Panc1 (cell line): ENCODE measurements around the gene ZNF511. TPM values are rescaled to one million over a fixed set of nuclear protein-coding genes. Genes with fewer than 3 reads are reported as not detected.

Experiments used
- ATAC-seq: fragments of 200-7000 bp; cut with Tn5 transposase; 2 replicates; pipeline ENCODE4 v1.9.1; 2020; ENCODE audit warnings: mild to moderate bottlenecking, moderate library complexity
- BruUV-seq: library from RNA; stranded (reverse); fragments of 400-500 nt; replicated peaks from 2 replicates; lab custom pipeline; 2021; lab: Mats Ljungman, UMichigan
- CTCF ChIA-PET: fragments of 300-600 bp; sonication (Branson Sonifier 250); formaldehyde crosslinking; loops from one replicate; lab custom pipeline; 2022; ENCODE audit warnings: antibody characterized with exemption; lab: Charles Lee
- POLR2A ChIA-PET: fragments of 300-600 bp; sonication (Branson Sonifier 250); formaldehyde crosslinking; loops from one replicate; lab custom pipeline; 2022; ENCODE audit warnings: antibody characterized with exemption; lab: Charles Lee
- DNase-seq: peaks from one replicate; pipeline ENCODE4 v3.0.0-alpha.2; 2010; ENCODE audit warnings: low read depth, low spot score
- H3K27ac ChIP-seq: 2 replicates; pipeline ENCODE4 v1.5.1; 2011; ENCODE audit warnings: mild to moderate bottlenecking, low read length, inconsistent platforms
- H3K27me3 ChIP-seq: fragments of 200-500 bp; sonication (Bioruptor generic); 2 replicates; pipeline ENCODE4 v1.6.0; 2014; ENCODE audit warnings: low read length, inconsistent platforms; ENCODE audit not compliant: control insufficient read depth, insufficient read depth
- H3K36me3 ChIP-seq: fragments of 200-500 bp; sonication (Bioruptor generic); 2 replicates; pipeline ENCODE4 v1.5.1; 2014; ENCODE audit warnings: inconsistent platforms, mild to moderate bottlenecking, low read length, moderate library complexity; ENCODE audit not compliant: control insufficient read depth, insufficient read depth
- H3K4me1 ChIP-seq: 2 replicates; pipeline ENCODE4 v1.5.1; 2011; ENCODE audit warnings: inconsistent platforms, mild to moderate bottlenecking, low read length, moderate library complexity; ENCODE audit not compliant: control insufficient read depth, insufficient read depth
- H3K4me3 ChIP-seq, 2 experiments: 2 replicates each; pipeline ENCODE4 v1.5.1; 2011 to 2012; ENCODE audit warnings: low read depth in 2 of 2, low read length in 2 of 2, mild to moderate bottlenecking in 2 of 2, inconsistent platforms in 1 of 2, moderate library complexity in 1 of 2
- H3K9me3 ChIP-seq: fragments of 200-500 bp; sonication (Bioruptor generic); 2 replicates; pipeline ENCODE4 v1.5.1; 2014; ENCODE audit warnings: low read depth, mild to moderate bottlenecking, inconsistent platforms, low read length, moderate library complexity; ENCODE audit not compliant: control insufficient read depth, insufficient read depth
- CTCF ChIP-seq: fragments of 450-650 bp; IDR thresholded peaks from 2 replicates; pipeline ENCODE4 v1.5.1; 2017; ENCODE audit warnings: mild to moderate bottlenecking
- POLR2AphosphoS5 ChIP-seq: IDR thresholded peaks from 2 replicates; pipeline ENCODE4 v1.6.1; 2012; ENCODE audit warnings: mild to moderate bottlenecking, low read depth, low read length, moderate library complexity
- REST ChIP-seq, 2 experiments: IDR thresholded peaks; 2 replicates each; pipeline ENCODE4 v1.6.1; 2011 to 2012; ENCODE audit warnings: low read depth in 2 of 2, control low read depth in 1 of 2, low read length in 1 of 2, mild to moderate bottlenecking in 1 of 2, moderate library complexity in 1 of 2; ENCODE audit not compliant: insufficient read depth in 1 of 2
- SIN3A ChIP-seq: IDR thresholded peaks from 2 replicates; pipeline ENCODE4 v1.6.1; 2012; ENCODE audit warnings: low read depth, mild to moderate bottlenecking, low read length, moderate library complexity, borderline replicate concordance; ENCODE audit not compliant: insufficient read depth
- TCF7L2 ChIP-seq: IDR thresholded peaks from 2 replicates; pipeline ENCODE4 v1.6.1; 2011; ENCODE audit warnings: mild to moderate bottlenecking, low read depth, low read length, inconsistent platforms
- in situ Hi-C: cut with HindIII; loops from 2 replicates; pipeline ENCODE4 v1.10.0; 2016; ENCODE audit warnings: low sequenced_read_pairs, low pct_unique_long_range_greater_than_20kb
- intact Hi-C: fragments of 100-400 bp; cut with micrococcal nuclease; formaldehyde crosslinking; loops from one replicate; pipeline ENCODE4 v1.10.0; 2022; ENCODE audit not compliant: unreplicated experiment
- total RNA-seq: library from RNA; stranded (reverse); gene quantifications from one replicate; pipeline ENCODE4 v1.2.1, GENCODE V29; 2021; ENCODE audit not compliant: unreplicated experiment

ZNF511 gene
- total RNA-seq, 1 experiment from 2014 or later = 93.8 TPM

GRCh38 chr10:133361227-133361626 is 52.5 kb downstream of the ZNF511 start:
- no peak overlapping the region for H3K4me3 ChIP-seq
- no peak for DNase-seq
- TF ChIP-seq POLR2AphosphoS5 (no peak), CTCF (no peak)
- no peak for ATAC-seq
- no TSS peak for BruUV-seq
- POLR2A ChIA-PET = no interaction called here
- no peaks in the 10 kb centered on the region; the same call in 1 of the 2 replicates for H3K4me1 ChIP-seq
- H3K27ac ChIP-seq = no peak overlapping the region
- H3K27me3 ChIP-seq = no peaks in the 10 kb centered on the region
- no peaks in the 10 kb centered on the region for H3K9me3 ChIP-seq
- CTCF ChIA-PET = no interaction called here
- in situ Hi-C loops = no loop called here
- intact Hi-C loops = no loop called here
- H3K36me3 ChIP-seq = peaks cover 2% of the 10 kb centered on the region; the same call in 1 of the 2 replicates

- H3K36me3 ChIP-seq = peaks cover 2% of the 10 kb centered on the region; the same call in 1 of the 2 replicates
- H3K27ac ChIP-seq = no peak overlapping the region
- H3K4me3 ChIP-seq = no peak overlapping the region
- intact Hi-C loops (no loop called here), in situ Hi-C loops (no loop called here)
- TF ChIP-seq SIN3A (no peak), POLR2AphosphoS5 (no peak; the same call in 1 of the 2 replicates), TCF7L2 (no peak), CTCF (no peak), REST (IDR thresholded peaks at IDR 0.05; ENCODE audit: insufficient read depth in 1 of 2, low read depth in 2 of 2, low read length in 1 of 2) (no peak)
- ATAC-seq (no peak), DNase-seq (no peak)
- H3K27me3 ChIP-seq = no peaks in the 10 kb centered on the region
- no TSS peak for BruUV-seq
- ChIA-PET POLR2A (no interaction called here), CTCF (no interaction called here)
- H3K9me3 ChIP-seq = no peaks in the 10 kb centered on the region
- H3K4me1 ChIP-seq = no peaks in the 10 kb centered on the region
Observed at GRCh38 chr10:133361773-133362441, 53.2 kb downstream of the ZNF511 start.

Other genes with a start within 250 kb of the ZNF511 start
- 0.05 TPM for gene ADGRA1, start 221.0 kb upstream of the ZNF511 start, total RNA-seq
- gene KNDC1, start 148.7 kb upstream of the ZNF511 start, total RNA-seq = 2.6 TPM
- gene UTF1, start 78.7 kb upstream of the ZNF511 start, total RNA-seq = not detected
- not detected for gene VENTX, start 71.1 kb upstream of the ZNF511 start, total RNA-seq
- gene ADAM8, start 32.0 kb upstream of the ZNF511 start, total RNA-seq = 3.7 TPM
- 93.7 TPM for gene TUBGCP2, start within 50 bp of the ZNF511 start, total RNA-seq
- gene CALY, start 28.0 kb downstream of the ZNF511 start, total RNA-seq = 1.9 TPM
- gene PRAP1, start 38.5 kb downstream of the ZNF511 start, total RNA-seq = 0.21 TPM
- gene FUOM, start 49.1 kb downstream of the ZNF511 start, total RNA-seq = 39.6 TPM
- gene ECHS1, start 64.4 kb downstream of the ZNF511 start, total RNA-seq = 165 TPM
- gene PAOX, start 70.3 kb downstream of the ZNF511 start, total RNA-seq = 9.3 TPM
- 96.4 TPM for gene MTG1, start 85.2 kb downstream of the ZNF511 start, total RNA-seq
- gene SPRN, start 115.7 kb downstream of the ZNF511 start, total RNA-seq = 0.64 TPM
- 0.57 TPM for gene SCART1, start 145.0 kb downstream of the ZNF511 start, total RNA-seq
- gene CYP2E1, start 218.4 kb downstream of the ZNF511 start, total RNA-seq = 1.1 TPM